Measurements from ENCODE around the gene PTPRB. TPM values are rescaled to one million over a fixed set of nuclear protein-coding genes. Genes with fewer than 3 reads are reported as not detected.

PTPRB gene
- total and polyA plus RNA-seq, 2 experiments from 2014 or later = 0.36 to 1.7 TPM

DNA sequence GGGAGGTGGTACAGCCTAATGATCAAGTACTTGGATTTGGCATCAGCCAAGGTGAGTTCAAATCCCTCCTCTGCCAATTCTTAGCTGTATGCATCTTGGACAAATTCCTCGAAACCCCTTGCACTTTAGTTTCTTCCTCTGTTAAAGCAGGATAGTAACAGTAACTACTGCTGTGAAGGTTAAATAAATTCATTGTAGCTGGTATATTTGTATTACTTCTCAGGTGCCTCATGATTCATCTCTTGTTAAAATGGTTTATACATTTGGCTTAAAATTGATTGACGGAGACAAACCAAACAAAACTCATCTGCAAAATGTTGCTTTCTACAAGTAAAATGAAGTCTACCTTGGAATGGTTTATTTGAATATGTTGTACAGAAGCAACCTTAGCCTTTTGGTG, 2.3 kb upstream of the PTPRB start:
- WGBS (ENCODE audit: low lambda C conversion rate, missing lambda C conversion rate) = 98% methylated on average over 2 of the region's 2 CpGs
- H4K20me1 ChIP-seq (ENCODE audit: insufficient read depth, poor library complexity, severe bottlenecking) = no peaks in the 10 kb centered on the region
- H3K4me2 ChIP-seq = no peak overlapping the region
- H3K9me2 ChIP-seq (replicated peaks; ENCODE audit: insufficient read depth) = no peaks in the 10 kb centered on the region
- no peaks in the 10 kb centered on the region for H3K27me3 ChIP-seq
- no peak overlapping the region for H3K4me3 ChIP-seq
- no peak overlapping the region for H2AFZ ChIP-seq
- H3K4me1 ChIP-seq (ENCODE audit: insufficient read depth) = no peaks in the 10 kb centered on the region
- no peaks in the 10 kb centered on the region for H3K9me3 ChIP-seq (ENCODE audit: low read depth)
- no peaks in the 10 kb centered on the region for H3K79me2 ChIP-seq
- no peaks in the 10 kb centered on the region for H3K36me3 ChIP-seq (replicated peaks; ENCODE audit: insufficient read depth, low read depth)
- TF ChIP-seq, protein P1, sequence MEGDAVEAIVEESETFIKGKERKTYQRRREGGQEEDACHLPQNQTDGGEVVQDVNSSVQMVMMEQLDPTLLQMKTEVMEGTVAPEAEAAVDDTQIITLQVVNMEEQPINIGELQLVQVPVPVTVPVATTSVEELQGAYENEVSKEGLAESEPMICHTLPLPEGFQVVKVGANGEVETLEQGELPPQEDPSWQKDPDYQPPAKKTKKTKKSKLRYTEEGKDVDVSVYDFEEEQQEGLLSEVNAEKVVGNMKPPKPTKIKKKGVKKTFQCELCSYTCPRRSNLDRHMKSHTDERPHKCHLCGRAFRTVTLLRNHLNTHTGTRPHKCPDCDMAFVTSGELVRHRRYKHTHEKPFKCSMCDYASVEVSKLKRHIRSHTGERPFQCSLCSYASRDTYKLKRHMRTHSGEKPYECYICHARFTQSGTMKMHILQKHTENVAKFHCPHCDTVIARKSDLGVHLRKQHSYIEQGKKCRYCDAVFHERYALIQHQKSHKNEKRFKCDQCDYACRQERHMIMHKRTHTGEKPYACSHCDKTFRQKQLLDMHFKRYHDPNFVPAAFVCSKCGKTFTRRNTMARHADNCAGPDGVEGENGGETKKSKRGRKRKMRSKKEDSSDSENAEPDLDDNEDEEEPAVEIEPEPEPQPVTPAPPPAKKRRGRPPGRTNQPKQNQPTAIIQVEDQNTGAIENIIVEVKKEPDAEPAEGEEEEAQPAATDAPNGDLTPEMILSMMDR (IDR thresholded peaks at IDR 0.05; ENCODE audit: poor library complexity) = no peak
- no peak for TF ChIP-seq EZH2phosphoT487 (IDR thresholded peaks at IDR 0.05; ENCODE audit: low read depth, severe bottlenecking, unreplicated experiment)
- TF ChIP-seq EZH2 (IDR thresholded peaks at IDR 0.05; ENCODE audit: borderline replicate concordance) = no peak
- DNase-seq (ENCODE audit: low spot score) = no peak
- no peak overlapping the region for H3K27ac ChIP-seq

DNA sequence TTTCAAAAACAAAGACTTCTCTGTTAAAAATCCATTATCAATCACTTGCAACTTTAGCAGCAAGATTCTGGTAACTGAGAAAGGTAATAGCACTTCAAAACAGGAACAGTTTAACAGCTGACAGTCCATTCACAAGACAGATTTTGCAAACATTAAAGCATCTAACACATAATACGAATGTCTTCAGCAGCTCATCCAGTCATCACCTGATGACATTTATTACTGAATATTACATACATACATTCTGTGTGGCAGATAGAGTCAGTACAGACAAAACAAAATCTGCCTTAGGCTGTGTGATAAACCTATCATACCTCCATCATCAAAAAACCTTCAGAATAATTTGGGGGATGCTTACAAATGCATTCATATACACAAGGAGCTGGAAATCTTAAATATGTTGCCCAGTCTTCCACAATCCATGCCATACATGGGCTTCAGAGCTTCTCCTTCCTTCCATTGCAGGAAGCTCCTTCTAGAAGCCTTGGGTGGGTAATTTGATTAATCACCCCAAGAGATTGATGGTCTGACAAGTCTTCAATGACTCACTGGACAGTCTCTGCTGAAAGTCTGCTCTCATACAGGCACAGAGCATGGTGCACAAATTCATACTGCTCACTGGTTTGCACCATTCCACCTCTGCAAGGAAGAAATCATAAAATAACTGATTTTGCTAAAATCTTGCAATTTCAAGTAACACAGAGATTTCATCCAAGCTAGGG, 1.6 kb upstream of the PTPRB start:
- 77% methylated on average over 1 of the region's 1 CpG for WGBS (ENCODE audit: low lambda C conversion rate, missing lambda C conversion rate)
- Histone ChIP-seq H2AFZ (no peak overlapping the region), H3K27me3 (no peaks in the 10 kb centered on the region), H3K4me3 (no peak overlapping the region), H3K4me1 (ENCODE audit: insufficient read depth) (no peaks in the 10 kb centered on the region), H3K9me3 (ENCODE audit: low read depth) (no peaks in the 10 kb centered on the region), H4K20me1 (ENCODE audit: insufficient read depth, poor library complexity, severe bottlenecking) (no peaks in the 10 kb centered on the region), H3K36me3 (replicated peaks; ENCODE audit: insufficient read depth, low read depth) (no peaks in the 10 kb centered on the region), H3K9me2 (replicated peaks; ENCODE audit: insufficient read depth) (no peaks in the 10 kb centered on the region), H3K79me2 (no peaks in the 10 kb centered on the region), H3K4me2 (no peak overlapping the region), H3K27ac (no peak overlapping the region)
- no peak for DNase-seq (ENCODE audit: low spot score)
- TF ChIP-seq, protein P1 (IDR thresholded peaks at IDR 0.05; ENCODE audit: poor library complexity) = no peak
- no peak for TF ChIP-seq EZH2 (IDR thresholded peaks at IDR 0.05; ENCODE audit: borderline replicate concordance)

DNA sequence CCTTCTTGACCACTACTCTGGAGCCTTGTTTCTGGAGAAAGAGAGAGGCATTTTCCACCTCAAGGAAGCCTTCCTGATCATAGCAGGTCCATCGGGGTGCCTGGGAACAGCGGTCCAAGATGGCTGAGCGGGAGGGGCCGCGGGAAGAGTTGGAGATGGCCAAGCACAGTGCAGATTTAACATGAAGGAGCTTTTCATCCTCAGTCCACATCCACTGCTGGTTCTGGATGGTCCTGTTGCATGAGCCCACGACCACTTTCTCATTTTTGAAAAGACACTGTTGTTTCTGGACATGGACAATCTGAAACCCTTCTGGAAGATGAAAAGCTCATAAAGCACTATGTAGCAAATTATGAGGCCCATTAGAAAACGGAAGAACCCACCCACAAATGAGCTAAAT, 1.5 kb downstream of the PTPRB start:
- H3K9me3 ChIP-seq (ENCODE audit: low read depth) = no peaks in the 10 kb centered on the region
- no peak for DNase-seq (ENCODE audit: low spot score)
- H3K79me2 ChIP-seq = no peaks in the 10 kb centered on the region
- no peaks in the 10 kb centered on the region for H3K36me3 ChIP-seq (replicated peaks; ENCODE audit: insufficient read depth, low read depth)
- TF ChIP-seq EZH2 (IDR thresholded peaks at IDR 0.05; ENCODE audit: borderline replicate concordance) (no peak), EZH2phosphoT487 (IDR thresholded peaks at IDR 0.05; ENCODE audit: low read depth, severe bottlenecking, unreplicated experiment) (no peak)
- TF ChIP-seq, protein P1 (IDR thresholded peaks at IDR 0.05; ENCODE audit: poor library complexity) = no peak
- WGBS (ENCODE audit: low lambda C conversion rate, missing lambda C conversion rate) = 96% methylated on average over 7 of the region's 7 CpGs
- no peak overlapping the region for H3K27ac ChIP-seq
- H3K4me3 ChIP-seq = no peak overlapping the region
- no peaks in the 10 kb centered on the region for H3K27me3 ChIP-seq
- no peak overlapping the region for H3K4me2 ChIP-seq
- no peaks in the 10 kb centered on the region for H4K20me1 ChIP-seq (ENCODE audit: insufficient read depth, poor library complexity, severe bottlenecking)
- no peaks in the 10 kb centered on the region for H3K4me1 ChIP-seq (ENCODE audit: insufficient read depth)
- no peak overlapping the region for H2AFZ ChIP-seq
- no peaks in the 10 kb centered on the region for H3K9me2 ChIP-seq (replicated peaks; ENCODE audit: insufficient read depth)

Data from hepatocyte (in vitro differentiated cells).